K562 (cell line): Measurements from ENCODE around the gene CLP1. TPM values are rescaled to one million over a fixed set of nuclear protein-coding genes. Genes with fewer than 3 reads are reported as not detected.
A peak's percentile ranks its signal among the peaks of the same experiment; 100 is the strongest.

Experiments used
- ATAC-seq: fragments of 200-7000 bp; cut with Tn5 transposase; 3 replicates; pipeline ENCODE4 v1.9.1; 2020; ENCODE audit warnings: moderate library complexity
- BruUV-seq: library from RNA; stranded (reverse); fragments of 400-500 nt; replicated peaks from 2 replicates; lab custom pipeline; 2021; lab: Mats Ljungman, UMichigan
- CTCF ChIA-PET: fragments of 300-600 bp; formaldehyde crosslinking; extraction: SDS; loops from one replicate; lab custom pipeline; 2021; ENCODE audit warnings: low intra/inter-chr PET ratio; lab: Yijun Ruan, JAX
- POLR2A ChIA-PET: fragments of 300-600, 350-650 bp; sonication (Branson Sonifier 250); formaldehyde crosslinking; extraction: SDS; loops from one replicate; lab custom pipeline; 2021; ENCODE audit warnings: antibody characterized with exemption, inconsistent platforms; lab: Yijun Ruan, JAX
- DNase-seq, 4 experiments: peaks; one replicate each; pipeline versions ENCODE4 v3.0.0 to v3.0.0-alpha.2; 2011 to 2018; ENCODE audit warnings: low spot score in 3 of 4, mixed read lengths in 3 of 4; ENCODE audit errors: extremely low read depth in 1 of 4
- FAIRE-seq: peaks from 2 replicates; lab custom pipeline; 2011; peaks lifted over from hg19 to GRCh38; lab: Jason Lieb, UNC
- H2AFZ ChIP-seq: 2 replicates; pipeline ENCODE4 v1.6.0; 2011; ENCODE audit warnings: low read depth, low read length, control low read depth, inconsistent platforms
- H3K27ac ChIP-seq: fragments of 200-600 bp; 3 replicates; pipeline ENCODE4 v1.8.0; 2011; ENCODE audit warnings: low read depth, mild to moderate bottlenecking, control low read depth, inconsistent platforms, low read length, moderate library complexity, mixed read lengths; ENCODE audit errors: extremely low read depth
- H3K27me3 ChIP-seq, 2 experiments: fragments of 300-600 bp in 1 of 2; 2 replicates in 1 of 2; 3 replicates in 1 of 2; pipeline versions ENCODE4 v1.6.0 to v1.8.0; 2011; ENCODE audit warnings: inconsistent platforms in 2 of 2, low read length in 2 of 2, mild to moderate bottlenecking in 1 of 2, mixed read lengths in 1 of 2, moderate library complexity in 1 of 2; ENCODE audit not compliant: control insufficient read depth in 2 of 2, insufficient read depth in 2 of 2
- H3K36me3 ChIP-seq: fragments of 300-600 bp; 3 replicates; pipeline ENCODE4 v1.8.0; 2011; ENCODE audit warnings: mild to moderate bottlenecking, low read length, inconsistent platforms; ENCODE audit not compliant: control insufficient read depth, insufficient read depth
- H3K4me1 ChIP-seq, 2 experiments: fragments of 200-600 bp in 1 of 2; replicated peaks in 1 of 2; 2 replicates in 1 of 2; 3 replicates in 1 of 2; pipeline versions ENCODE4 v1.5.1 to v1.8.0; 2011; ENCODE audit warnings: inconsistent platforms in 2 of 2, low read length in 2 of 2, mild to moderate bottlenecking in 1 of 2, mixed read lengths in 1 of 2, moderate library complexity in 1 of 2; ENCODE audit not compliant: control insufficient read depth in 2 of 2, insufficient read depth in 2 of 2
- H3K4me2 ChIP-seq: 2 replicates; pipeline ENCODE4 v1.6.1; 2011; ENCODE audit warnings: low read length, control low read depth, inconsistent platforms, mixed read lengths; ENCODE audit not compliant: insufficient read depth
- H3K4me3 ChIP-seq: fragments of 200-600 bp; sonication (generic), shearing (Covaris generic); 2 replicates; pipeline ENCODE4 v1.5.1; 2016; ENCODE audit warnings: control low read depth, inconsistent platforms
- H3K79me2 ChIP-seq: fragments of 200-600 bp; 3 replicates; pipeline ENCODE4 v1.8.0; 2011; ENCODE audit warnings: low read length, inconsistent platforms; ENCODE audit not compliant: control insufficient read depth, insufficient read depth
- H3K9ac ChIP-seq, 2 experiments: 2 replicates each; pipeline versions ENCODE4 v1.6.0 to v1.6.1; 2011; ENCODE audit warnings: low read depth in 2 of 2, low read length in 2 of 2, control low read depth in 1 of 2, inconsistent platforms in 1 of 2, mild to moderate bottlenecking in 1 of 2, mixed read lengths in 1 of 2; ENCODE audit not compliant: insufficient read depth in 1 of 2
- H3K9me1 ChIP-seq: one replicate; pipeline ENCODE4 v1.6.0; 2011; ENCODE audit warnings: inconsistent platforms, mild to moderate bottlenecking, low read length, moderate library complexity; ENCODE audit not compliant: control insufficient read depth, insufficient read depth
- H3K9me3 ChIP-seq: replicated peaks from 2 replicates; pipeline ENCODE4 v1.5.1; 2011; ENCODE audit warnings: low read depth, low read length, inconsistent platforms; ENCODE audit not compliant: control insufficient read depth, insufficient read depth
- H4K20me1 ChIP-seq: replicated peaks from 2 replicates; pipeline ENCODE4 v1.6.1; 2011; ENCODE audit warnings: low read length, inconsistent platforms, mixed read lengths; ENCODE audit not compliant: control insufficient read depth, insufficient read depth
- HNRNPK ChIP-seq: fragments of 200-400 bp; formaldehyde crosslinking; IDR thresholded peaks from one replicate; pipeline ENCODE4 v1.6.1; 2018; ENCODE audit warnings: mild to moderate bottlenecking, low read depth, low read length; ENCODE audit not compliant: poor library complexity, severe bottlenecking
- MYBL2 ChIP-seq, 2 experiments: fragments of 450-650 bp in 1 of 2; sonication (generic) in 1 of 2; formaldehyde crosslinking in 1 of 2; IDR thresholded peaks; 2 replicates each; pipeline versions ENCODE4 v1.6.1 to v1.8.1; 2017 to 2022; ENCODE audit warnings: borderline replicate concordance in 1 of 2, inconsistent platforms in 1 of 2, low read depth in 1 of 2, mild to moderate bottlenecking in 1 of 2, missing genetic modification reagents in 1 of 2, moderate library complexity in 1 of 2
- ZNF212 ChIP-seq: fragments of 450-650 bp; formaldehyde crosslinking; IDR thresholded peaks from 2 replicates; pipeline ENCODE4 v1.4.0; 2020; ENCODE audit warnings: mild to moderate bottlenecking
- WGBS: fragments of 100-300 bp; shearing (Covaris generic); methylation state at CpG from one replicate; pipeline ENCODE4 v1.1.6; 2016; ENCODE audit warnings: low coverage, mixed read lengths; ENCODE audit not compliant: insufficient coverage; ENCODE audit errors: missing lambda C conversion rate; 5-methylcytosine and 5-hydroxymethylcytosine counted together
- in situ Hi-C: fragments of 300-500 bp; cut with MboI; formaldehyde crosslinking; loops from 4 replicates; pipeline ENCODE4 v1.15.0; 2018; ENCODE audit warnings: inconsistent platforms, mixed read lengths
- intact Hi-C: fragments of 100-400 bp; cut with micrococcal nuclease; formaldehyde crosslinking; loops from 2 replicates; pipeline ENCODE4 v1.14.2; 2022
- polyA plus RNA-seq, 8 experiments: library from polyadenylated mRNA; depleted of rRNA in 4 of 8; stranded (reverse) in 5 of 8; unstranded in 3 of 8; fragments of >200 nt; fragmentation: Nextera tagmentation in 2 of 8; fragmentation: Illumina TruSeq in 1 of 8; extraction: Ambion mirVana in 2 of 8; extraction: Trizol in 1 of 8; gene quantifications; 2 replicates each; pipeline versions ENCODE4 v1.2.1 to v1.2.3, GENCODE V29; 2011 to 2014; ENCODE audit warnings: inconsistent platforms in 1 of 8, missing spikeins in 1 of 8
- total RNA-seq, 7 experiments: library from RNA; depleted of rRNA in 6 of 7; stranded (reverse); fragments of >200 nt in 6 of 7; fragmentation: Illumina TruSeq in 2 of 7; extraction: Trizol in 2 of 7; gene quantifications; 2 replicates each; pipeline versions ENCODE4 v1.2.1 to v1.2.3, GENCODE V29; 2011 to 2021; ENCODE audit warnings: low replicate concordance in 1 of 7

Gene CLP1
- total and polyA plus RNA-seq, 9 of the 15 experiments (the other 6 are each of a cell fraction or from before 2014, with no cell fraction given) = 19.1 to 46.2 (median 27.8) TPM

- Histone ChIP-seq H3K9ac (no peak overlapping the region), H2AFZ (no peak overlapping the region), H3K4me1 (peaks cover 6 to 17% of the 10 kb centered on the region in 2 experiments; a peak in 3 of 5 replicates), H3K36me3 (no peaks in the 10 kb centered on the region), H3K4me3 (no peak overlapping the region), H3K79me2 (no peaks in the 10 kb centered on the region), H3K9me1 (no peaks in the 10 kb centered on the region), H3K27ac (no peak overlapping the region), H4K20me1 (no peaks in the 10 kb centered on the region), H3K9me3 (no peaks in the 10 kb centered on the region), H3K4me2 (no peak overlapping the region)
- FAIRE-seq (no peak), ATAC-seq (no peak), DNase-seq (no peak)
- intact Hi-C loops = no loop called here
- BruUV-seq = no TSS peak
- WGBS = 72% methylated on average over 17 of the region's 47 CpGs
- in situ Hi-C loops = no loop called here
- ChIA-PET CTCF (no interaction called here), POLR2A (interaction anchor here (0.5 to 1.3 kb wide), 2 partner anchors 164 to 166 kb away, joined by 3 read pairs; no protein-coding TSS in a partner anchor)
- TF ChIP-seq MYBL2 (IDR thresholded peaks at IDR 0.05; ENCODE audit: low read depth) (no peak), MYBL2 (CRISPR knock-in tag; IDR thresholded peaks at IDR 0.05; ENCODE audit: borderline replicate concordance) (no peak), HNRNPK (peak; percentile 41), ZNF212 (no peak)
- TF ChIP-seq, all 486 proteins: peak for 1
- H3K27me3 ChIP-seq = peaks cover 2 to 9% of the 10 kb centered on the region in 2 experiments; a peak in 3 of 5 replicates
Measured at GRCh38 chr11:57638005-57638781, 19.4 kb upstream of the CLP1 start.
